ENCODE results near the gene LINGO4.
A peak's percentile ranks its signal among the peaks of the same experiment; 100 is the strongest.
"Not testable (repeated sequence)": the region's sequence is repeated elsewhere in the genome, so short reads cannot be mapped to it uniquely, and the experiment has no call there.

LINGO4 gene

GRCh38 chr1:151777317-151777716 is 27.9 kb downstream of the LINGO4 start:
- no peak for DNase-seq

- no peak for DNase-seq
These were observed 28.6 kb downstream of the LINGO4 start for GRCh38 chr1:151776665-151777062.

GRCh38 chr1:151775894-151776664 is 29.1 kb downstream of the LINGO4 start:
- no peak for DNase-seq

- DNase-seq = no peak
These were observed 30.8 kb downstream of the LINGO4 start for GRCh38 chr1:151774256-151774922.

- DNase-seq = no peak
These were observed 31.5 kb downstream of the LINGO4 start for GRCh38 chr1:151773702-151774101.

- DNase-seq = not testable (repeated sequence)
These were observed 35.9 kb downstream of the LINGO4 start for GRCh38 chr1:151769270-151769669.

GRCh38 chr1:151768351-151769066 is 36.7 kb downstream of the LINGO4 start:
- DNase-seq = not testable (repeated sequence)

- no peak for DNase-seq
These were observed 41.2 kb downstream of the LINGO4 start for GRCh38 chr1:151763990-151764389.

GRCh38 chr1:151762941-151763921 is 42.0 kb downstream of the LINGO4 start, which contains the start of gene MRPL9:
Gene MRPL9, minus strand, starts transcription at chr1:151763496. Its CDS starts 17 bp downstream, at chr1:151763479.
- peak; percentile 61 for DNase-seq

- DNase-seq = no peak
These were observed 44.4 kb downstream of the LINGO4 start for GRCh38 chr1:151760597-151761385.

- no peak for DNase-seq
These were observed 46.0 kb downstream of the LINGO4 start for GRCh38 chr1:151759241-151759640.

GRCh38 chr1:151756291-151756690 is 48.9 kb downstream of the LINGO4 start:
- no peak for DNase-seq
